H9 (cell line): ENCODE data around the gene RHOA. TPM values are rescaled to one million over a fixed set of nuclear protein-coding genes. Genes with fewer than 3 reads are reported as not detected.

Experiments
- DNase-seq: peaks from one replicate; pipeline ENCODE4 v3.0.0-alpha.2; 2017
- H2AFZ ChIP-seq: one replicate; pipeline ENCODE4 v1.6.1; 2013; ENCODE audit warnings: mild to moderate bottlenecking, low read length, control low read depth, moderate library complexity
- H2AK5ac ChIP-seq: 2 replicates; pipeline ENCODE4 v1.6.1; 2013; ENCODE audit warnings: low read length, control low read depth, mixed read lengths; ENCODE audit not compliant: insufficient read length
- H2BK120ac ChIP-seq: one replicate; pipeline ENCODE4 v1.6.1; 2013; ENCODE audit warnings: low read depth, mild to moderate bottlenecking, low read length, control low read depth, inconsistent platforms; ENCODE audit not compliant: poor library complexity, severe bottlenecking
- H2BK12ac ChIP-seq: 2 replicates; pipeline ENCODE4 v1.6.1; 2013; ENCODE audit warnings: low read length, control low read depth, mixed read lengths, low read depth; ENCODE audit not compliant: insufficient read length
- H2BK15ac ChIP-seq: 2 replicates; pipeline ENCODE4 v1.6.1; 2013; ENCODE audit warnings: low read depth, low read length, control low read depth
- H2BK20ac ChIP-seq: one replicate; pipeline ENCODE4 v1.6.1; 2013; ENCODE audit warnings: low read depth, mild to moderate bottlenecking, low read length, control low read depth, inconsistent platforms; ENCODE audit not compliant: poor library complexity, severe bottlenecking
- H2BK5ac ChIP-seq: 2 replicates; pipeline ENCODE4 v1.6.1; 2013; ENCODE audit warnings: low read length, control low read depth, mixed read lengths; ENCODE audit not compliant: insufficient read length
- H3K14ac ChIP-seq: 2 replicates; pipeline ENCODE4 v1.6.1; 2013; ENCODE audit warnings: low read length, control low read depth; ENCODE audit not compliant: insufficient read depth
- H3K18ac ChIP-seq: 2 replicates; pipeline ENCODE4 v1.6.1; 2013; ENCODE audit warnings: low read depth, mild to moderate bottlenecking, mixed read lengths, low read length, control low read depth; ENCODE audit not compliant: insufficient read length
- H3K23ac ChIP-seq: 2 replicates; pipeline ENCODE4 v1.6.1; 2013; ENCODE audit warnings: low read length, control low read depth, mixed read lengths, low read depth; ENCODE audit not compliant: insufficient read length
- H3K23me2 ChIP-seq: 2 replicates; pipeline ENCODE4 v1.6.1; 2013; ENCODE audit warnings: low read depth, mild to moderate bottlenecking, mixed read lengths, low read length, control low read depth; ENCODE audit not compliant: insufficient read length, poor library complexity, severe bottlenecking
- H3K27ac ChIP-seq: 2 replicates; pipeline ENCODE4 v1.5.1; 2013; ENCODE audit warnings: low read length, control low read depth, mixed read lengths, low read depth; ENCODE audit not compliant: insufficient read length
- H3K27me3 ChIP-seq: 2 replicates; pipeline ENCODE4 v1.6.1; 2013; ENCODE audit warnings: low read length, control low read depth, inconsistent platforms; ENCODE audit not compliant: insufficient read depth
- H3K4ac ChIP-seq: 2 replicates; pipeline ENCODE4 v1.6.1; 2013; ENCODE audit warnings: low read depth, mild to moderate bottlenecking, control low read depth, inconsistent platforms, low read length, moderate library complexity
- H3K4me1 ChIP-seq: 2 replicates; pipeline ENCODE4 v1.6.1; 2013; ENCODE audit warnings: low read length, control low read depth, inconsistent platforms; ENCODE audit not compliant: insufficient read depth
- H3K4me2 ChIP-seq: 2 replicates; pipeline ENCODE4 v1.6.1; 2013; ENCODE audit warnings: low read length, control low read depth, mixed read lengths; ENCODE audit not compliant: insufficient read length, insufficient read depth
- H3K56ac ChIP-seq: 2 replicates; pipeline ENCODE4 v1.6.1; 2013; ENCODE audit warnings: low read depth, mild to moderate bottlenecking, mixed read lengths, low read length, control low read depth; ENCODE audit not compliant: insufficient read length
- H3K79me1 ChIP-seq: 2 replicates; pipeline ENCODE4 v1.6.1; 2013; ENCODE audit warnings: low read depth, mild to moderate bottlenecking, moderate library complexity, low read length, control low read depth, inconsistent platforms; ENCODE audit not compliant: insufficient read depth, poor library complexity, severe bottlenecking
- H3K79me2 ChIP-seq: 2 replicates; pipeline ENCODE4 v1.6.1; 2013; ENCODE audit warnings: low read length, control low read depth, inconsistent platforms; ENCODE audit not compliant: insufficient read depth
- H3K9ac ChIP-seq: 2 replicates; pipeline ENCODE4 v1.6.1; 2013; ENCODE audit warnings: low read length, control low read depth, mixed read lengths; ENCODE audit not compliant: insufficient read length; ENCODE audit errors: extremely low read depth
- H3K9me3 ChIP-seq: one replicate; pipeline ENCODE4 v1.6.1; 2013; ENCODE audit warnings: low read depth, low read length, inconsistent platforms; ENCODE audit not compliant: control insufficient read depth
- H3T11ph ChIP-seq: one replicate; pipeline ENCODE4 v1.6.1; 2013; ENCODE audit warnings: mild to moderate bottlenecking, low read length, control low read depth, inconsistent platforms
- H4K20me1 ChIP-seq: one replicate; pipeline ENCODE4 v1.6.1; 2013; ENCODE audit not compliant: control insufficient read depth, insufficient read length, insufficient read depth
- H4K5ac ChIP-seq: 2 replicates; pipeline ENCODE4 v1.6.1; 2013; ENCODE audit warnings: low read depth, mild to moderate bottlenecking, mixed read lengths, low read length, control low read depth; ENCODE audit not compliant: insufficient read length
- H4K8ac ChIP-seq: replicated peaks from 2 replicates; pipeline ENCODE4 v1.6.1; 2013; ENCODE audit warnings: low read length, control low read depth, mixed read lengths, low read depth; ENCODE audit not compliant: insufficient read length
- H4K91ac ChIP-seq: 2 replicates; pipeline ENCODE4 v1.6.1; 2013; ENCODE audit warnings: low read depth, mild to moderate bottlenecking, moderate library complexity, mixed read lengths, low read length, control low read depth; ENCODE audit not compliant: insufficient read length
- H3K27ac Mint-ChIP-seq, 3 experiments: 2 replicates in 2 of 3; 3 replicates in 1 of 3; pipeline ENCODE4 v1.8.0; 2020 to 2021; ENCODE audit warnings: mixed read lengths in 3 of 3, mild to moderate bottlenecking in 1 of 3, moderate library complexity in 1 of 3
- H3K27me3 Mint-ChIP-seq: 2 replicates; pipeline ENCODE4 v1.8.0; 2021; ENCODE audit warnings: low read depth, mild to moderate bottlenecking, moderate library complexity, mixed read lengths
- H3K36me3 Mint-ChIP-seq, 3 experiments: 2 replicates in 2 of 3; 3 replicates in 1 of 3; pipeline ENCODE4 v1.8.0; 2020 to 2021; ENCODE audit warnings: low read depth in 3 of 3, mixed read lengths in 3 of 3; ENCODE audit not compliant: insufficient read depth in 1 of 3
- H3K4me1 Mint-ChIP-seq, 2 experiments: 2 replicates each; pipeline ENCODE4 v1.8.0; 2020; ENCODE audit warnings: mixed read lengths in 2 of 2
- H3K4me3 Mint-ChIP-seq, 2 experiments: 2 replicates in 1 of 2; 3 replicates in 1 of 2; pipeline ENCODE4 v1.8.0; 2020 to 2021; ENCODE audit warnings: mild to moderate bottlenecking in 2 of 2, mixed read lengths in 2 of 2, moderate library complexity in 1 of 2
- H3K9me3 Mint-ChIP-seq, 2 experiments: 2 replicates in 1 of 2; 3 replicates in 1 of 2; pipeline ENCODE4 v1.8.0; 2020; ENCODE audit warnings: mild to moderate bottlenecking in 2 of 2, mixed read lengths in 2 of 2, moderate library complexity in 1 of 2
- CTCF ChIP-seq: fragments of 200-600 bp; sonication (generic); conservative IDR thresholded peaks from 3 replicates; pipeline ENCODE4 v1.8.0; 2021; ENCODE audit warnings: antibody characterized with exemption, mild to moderate bottlenecking
- total RNA-seq: library from RNA; stranded (reverse); gene quantifications from 2 replicates; pipeline ENCODE4 v1.2.1, GENCODE V29; 2021

The RHOA gene
- total RNA-seq, 1 experiment from 2014 or later, result 403 TPM

GRCh38 chr3:49371946-49372345 is 39.8 kb downstream of the RHOA start:
- H2BK120ac ChIP-seq, result no peak overlapping the region
- H2BK12ac ChIP-seq, result no peak overlapping the region
- H3K18ac ChIP-seq, result no peak overlapping the region
- no peak overlapping the region for H3K4ac ChIP-seq
- H2BK15ac ChIP-seq, result no peak overlapping the region
- no peak overlapping the region for H4K5ac ChIP-seq
- peaks cover 16% of the 10 kb centered on the region for H3K79me1 ChIP-seq
- Mint-ChIP-seq H3K4me3 (no peak overlapping the region), H3K36me3 (peaks cover 45 to 68% (median 59%) of the 10 kb centered on the region in 3 experiments), H3K27me3 (no peaks in the 10 kb centered on the region), H3K9me3 (no peaks in the 10 kb centered on the region), H3K4me1 (0 out of 4 replicates have a peak, but pooled peaks cover 0 to under 1% of the 10 kb centered on the region in 2 experiments), H3K27ac (no peak overlapping the region)
- no peak overlapping the region for H3K9ac ChIP-seq
- no peak overlapping the region for H3K23ac ChIP-seq
- no peak overlapping the region for H4K91ac ChIP-seq
- no peaks in the 10 kb centered on the region for H3K4me1 ChIP-seq
- no peak overlapping the region for H3K14ac ChIP-seq
- H3K79me2 ChIP-seq, result peaks cover 2% of the 10 kb centered on the region; the same call in 1 of the 2 replicates
- no peak overlapping the region for H3K4me2 ChIP-seq
- H2AFZ ChIP-seq, result no peak overlapping the region
- H3K9me3 ChIP-seq, result no peaks in the 10 kb centered on the region
- no peak overlapping the region for H2BK5ac ChIP-seq
- no peaks in the 10 kb centered on the region for H3K23me2 ChIP-seq
- no peak overlapping the region for H2BK20ac ChIP-seq
- DNase-seq, result no peak
- peaks cover 4% of the 10 kb centered on the region for H4K20me1 ChIP-seq
- TF ChIP-seq CTCF, result no peak
- H3K27me3 ChIP-seq, result no peaks in the 10 kb centered on the region; the same call in 1 of the 2 replicates
- H3K27ac ChIP-seq, result no peak overlapping the region
- no peak overlapping the region for H4K8ac ChIP-seq
- H3K56ac ChIP-seq, result no peak overlapping the region
- no peak overlapping the region for H3T11ph ChIP-seq
- no peak overlapping the region for H2AK5ac ChIP-seq
